H1 (cell line): ENCODE results near the gene LDLRAD3. TPM values are rescaled to one million over a fixed set of nuclear protein-coding genes. Genes with fewer than 3 reads are reported as not detected.

Experiments used
- CTCF ChIA-PET: fragments of 300-600 bp; sonication (Branson Sonifier 250); formaldehyde crosslinking; loops from one replicate; lab custom pipeline; 2021; ENCODE audit not compliant: partially characterized antibody; lab: Charles Lee
- POLR2A ChIA-PET: fragments of 300-600 bp; sonication (Branson Sonifier 250); formaldehyde crosslinking; loops from one replicate; lab custom pipeline; 2021; ENCODE audit warnings: inconsistent platforms; ENCODE audit not compliant: partially characterized antibody; lab: Charles Lee
- DNase-seq, 2 experiments: peaks; one replicate each; pipeline versions ENCODE4 v3.0.0 to v3.0.0-alpha.2; 2010 to 2022; ENCODE audit warnings: low spot score in 2 of 2, low read depth in 1 of 2, mixed read lengths in 1 of 2
- FAIRE-seq: peaks from 2 replicates; lab custom pipeline; 2011; peaks lifted over from hg19 to GRCh38; lab: Jason Lieb, UNC
- H2AFZ ChIP-seq: 2 replicates; pipeline ENCODE4 v1.8.1; 2012; ENCODE audit warnings: low read length, inconsistent platforms
- H2AK5ac ChIP-seq: 2 replicates; pipeline ENCODE4 v1.6.1; 2013; ENCODE audit warnings: low read depth, low read length
- H2BK120ac ChIP-seq: replicated peaks from 2 replicates; pipeline ENCODE3; 2013; ENCODE audit warnings: low read depth, low read length, inconsistent platforms
- H2BK12ac ChIP-seq: 2 replicates; pipeline ENCODE4 v1.6.1; 2013; ENCODE audit warnings: low read depth, low read length
- H2BK15ac ChIP-seq: 2 replicates; pipeline ENCODE4 v1.6.1; 2013; ENCODE audit warnings: low read length
- H2BK20ac ChIP-seq: 2 replicates; pipeline ENCODE4 v1.6.1; 2013; ENCODE audit warnings: low read length
- H2BK5ac ChIP-seq: 2 replicates; pipeline ENCODE4 v1.6.1; 2013; ENCODE audit warnings: low read depth, low read length
- H3K14ac ChIP-seq: 2 replicates; pipeline ENCODE4 v1.6.1; 2013; ENCODE audit warnings: inconsistent platforms; ENCODE audit not compliant: insufficient read length
- H3K18ac ChIP-seq: 2 replicates; pipeline ENCODE4 v1.6.1; 2013; ENCODE audit warnings: low read length; ENCODE audit errors: extremely low read depth
- H3K23ac ChIP-seq: 2 replicates; pipeline ENCODE4 v1.6.1; 2013; ENCODE audit warnings: inconsistent platforms; ENCODE audit not compliant: insufficient read length
- H3K23me2 ChIP-seq: 2 replicates; pipeline ENCODE4 v1.6.1; 2013; ENCODE audit warnings: low read depth, low read length
- H3K27ac ChIP-seq: 2 replicates; pipeline ENCODE4 v1.6.1; 2011; ENCODE audit warnings: low read depth, low read length, inconsistent platforms
- H3K27me3 ChIP-seq, 4 experiments: replicated peaks in 1 of 4; 1 replicate in 1 of 4; 2 replicates in 3 of 4; pipeline versions ENCODE4 v1.6.1 to v1.8.1; 2011 to 2013; ENCODE audit warnings: low read length in 3 of 4, mild to moderate bottlenecking in 3 of 4, inconsistent platforms in 2 of 4, mixed read lengths in 2 of 4, moderate library complexity in 1 of 4; ENCODE audit not compliant: control insufficient read depth in 3 of 4, insufficient read depth in 3 of 4; ENCODE audit errors: extremely low read depth in 1 of 4
- H3K36me3 ChIP-seq, 4 experiments: 2 replicates each; pipeline versions ENCODE4 v1.6.1 to v1.8.1; 2011 to 2013; ENCODE audit warnings: mild to moderate bottlenecking in 4 of 4, low read length in 3 of 4, moderate library complexity in 2 of 4, control low read depth in 1 of 4, inconsistent platforms in 1 of 4; ENCODE audit not compliant: insufficient read depth in 4 of 4, control insufficient read depth in 2 of 4
- H3K4ac ChIP-seq: replicated peaks from 2 replicates; pipeline ENCODE3; 2013; ENCODE audit warnings: low read length, low read depth, mixed read lengths, inconsistent platforms; ENCODE audit not compliant: insufficient read length
- H3K4me1 ChIP-seq, 4 experiments: replicated peaks in 1 of 4; 1 replicate in 1 of 4; 2 replicates in 3 of 4; pipeline versions ENCODE4 v1.6.1 to v1.8.1; 2011 to 2013; ENCODE audit warnings: low read length in 3 of 4, inconsistent platforms in 2 of 4, mixed read lengths in 1 of 4; ENCODE audit not compliant: insufficient read depth in 4 of 4, control insufficient read depth in 3 of 4
- H3K4me2 ChIP-seq, 2 experiments: 2 replicates each; pipeline versions ENCODE4 v1.6.1 to v1.8.1; 2011 to 2013; ENCODE audit warnings: low read depth in 2 of 2, low read length in 2 of 2, control low read depth in 1 of 2, inconsistent platforms in 1 of 2, mild to moderate bottlenecking in 1 of 2; ENCODE audit not compliant: insufficient read depth in 1 of 2
- H3K4me3 ChIP-seq, 4 experiments: fragments of 200-600, 300-600 bp in 1 of 4; sonication (generic), shearing (Covaris generic), sonication (Bioruptor Twin) in 1 of 4; 2 replicates each; pipeline versions ENCODE4 v1.5.1 to v1.8.1; 2011 to 2016; ENCODE audit warnings: low read length in 4 of 4, low read depth in 3 of 4, control low read depth in 2 of 4, inconsistent platforms in 2 of 4, mild to moderate bottlenecking in 2 of 4, mixed read lengths in 1 of 4, moderate library complexity in 1 of 4; ENCODE audit not compliant: insufficient read depth in 2 of 4; ENCODE audit errors: extremely low read depth in 1 of 4
- H3K56ac ChIP-seq: replicated peaks from 2 replicates; pipeline ENCODE3; 2013; ENCODE audit warnings: low read depth, mild to moderate bottlenecking, mixed read lengths, low read length, inconsistent platforms; ENCODE audit not compliant: insufficient read length
- H3K79me1 ChIP-seq: 2 replicates; pipeline ENCODE4 v1.6.1; 2013; ENCODE audit warnings: low read depth, low read length, control low read depth
- H3K79me2 ChIP-seq, 2 experiments: 2 replicates each; pipeline versions ENCODE4 v1.6.1 to v1.8.1; 2012 to 2013; ENCODE audit warnings: low read length in 2 of 2, mild to moderate bottlenecking in 2 of 2, inconsistent platforms in 1 of 2; ENCODE audit not compliant: insufficient read depth in 2 of 2, control insufficient read depth in 1 of 2
- H3K9ac ChIP-seq, 4 experiments: replicated peaks in 1 of 4; 1 replicate in 1 of 4; 2 replicates in 3 of 4; pipeline versions ENCODE4 v1.6.1 to v1.8.1; 2011 to 2013; ENCODE audit warnings: low read depth in 3 of 4, low read length in 3 of 4, control low read depth in 2 of 4, mild to moderate bottlenecking in 2 of 4, moderate library complexity in 2 of 4, inconsistent platforms in 1 of 4; ENCODE audit errors: extremely low read depth in 1 of 4
- H3K9me3 ChIP-seq, 2 experiments: 2 replicates each; pipeline versions ENCODE4 v1.6.1 to v1.8.1; 2012 to 2013; ENCODE audit warnings: mild to moderate bottlenecking in 2 of 2, moderate library complexity in 2 of 2, control low read depth in 1 of 2, inconsistent platforms in 1 of 2, low read depth in 1 of 2, low read length in 1 of 2, mixed read lengths in 1 of 2; ENCODE audit not compliant: insufficient read depth in 2 of 2
- H4K20me1 ChIP-seq, 2 experiments: replicated peaks in 1 of 2; 2 replicates each; pipeline versions ENCODE3 to v1.8.1; 2011 to 2013; ENCODE audit warnings: inconsistent platforms in 2 of 2, low read length in 2 of 2, mild to moderate bottlenecking in 1 of 2; ENCODE audit not compliant: insufficient read depth in 2 of 2, control insufficient read depth in 1 of 2
- H4K5ac ChIP-seq: 2 replicates; pipeline ENCODE4 v1.6.1; 2013; ENCODE audit warnings: low read length, low read depth, mixed read lengths, inconsistent platforms; ENCODE audit not compliant: insufficient read length
- H4K8ac ChIP-seq: 2 replicates; pipeline ENCODE4 v1.8.0; 2013; ENCODE audit warnings: mild to moderate bottlenecking, moderate library complexity, low read length, inconsistent platforms; ENCODE audit not compliant: insufficient read depth; ENCODE audit errors: extremely low read depth
- H4K91ac ChIP-seq: replicated peaks from 2 replicates; pipeline ENCODE3; 2013; ENCODE audit warnings: low read length, mixed read lengths, inconsistent platforms; ENCODE audit not compliant: insufficient read length
- ASH2L ChIP-seq: fragments of 200-600, 300-600 bp; sonication (generic); IDR thresholded peaks from one replicate; pipeline ENCODE4 v1.7.1; 2017; ENCODE audit warnings: low read length
- CHD1 ChIP-seq: IDR thresholded peaks from 2 replicates; pipeline ENCODE4 v1.6.1; 2012; ENCODE audit warnings: low read depth, low read length, improper control_type of control experiment
- CREB1 ChIP-seq: IDR thresholded peaks from 2 replicates; pipeline ENCODE4 v1.6.1; 2012; ENCODE audit warnings: inconsistent platforms
- GTF2F1 ChIP-seq: IDR thresholded peaks from 2 replicates; pipeline ENCODE4 v1.6.1; 2012; ENCODE audit warnings: low read depth, low read length, improper control_type of control experiment, borderline replicate concordance
- JUN ChIP-seq: IDR thresholded peaks from 2 replicates; pipeline ENCODE4 v1.6.1; 2011; ENCODE audit warnings: low read depth, mild to moderate bottlenecking, improper control_type of control experiment, low read length
- JUND ChIP-seq: IDR thresholded peaks from 2 replicates; pipeline ENCODE4 v1.6.1; 2011; ENCODE audit warnings: mild to moderate bottlenecking, improper control_type of control experiment, low read length
- PHF8 ChIP-seq: fragments of 200-600 bp; sonication (generic); conservative IDR thresholded peaks from 2 replicates; pipeline ENCODE4 v1.7.1; 2012; ENCODE audit warnings: low read depth, mild to moderate bottlenecking, inconsistent platforms, low read length, moderate library complexity
- ZNF274 ChIP-seq: IDR thresholded peaks from 2 replicates; pipeline ENCODE4 v1.7.0; 2012; ENCODE audit warnings: low read length, borderline replicate concordance; ENCODE audit errors: extremely low read depth
- WGBS, 2 experiments: shearing (Covaris generic) in 1 of 2; methylation state at CpG; one replicate each; pipeline versions ENCODE4 v1.1.6 to v1.1.7; 2013 to 2015; ENCODE audit warnings: low lambda C conversion rate in 2 of 2, mixed read lengths in 2 of 2, inconsistent platforms in 1 of 2, low coverage in 1 of 2, missing lambda C conversion rate in 1 of 2; ENCODE audit not compliant: insufficient replicate concordance in 2 of 2, insufficient coverage in 1 of 2, insufficient read length in 1 of 2; ENCODE audit errors: extremely low coverage in 1 of 2, missing lambda C conversion rate in 1 of 2; 5-methylcytosine and 5-hydroxymethylcytosine counted together
- polyA plus RNA-seq, 7 experiments: library from polyadenylated mRNA; depleted of rRNA in 3 of 7; stranded (reverse) in 5 of 7; unstranded in 2 of 7; fragments of >200 nt in 5 of 7; fragments of 200-250 nt in 2 of 7; gene quantifications; 1 replicate in 5 of 7; 2 replicates in 1 of 7; 4 replicates in 1 of 7; pipeline versions ENCODE4 v1.2.1 to v1.2.3, GENCODE V29; 2011 to 2013; ENCODE audit warnings: missing spikeins in 2 of 7, mixed read lengths in 2 of 7
- total RNA-seq: library from RNA; stranded (reverse); fragmentation: NEBNext Ultra II Directional; extraction: Animal tissue kit (Norgen Biotek cat#: 25700); gene quantifications from 2 replicates; pipeline ENCODE4 v1.2.1, GENCODE V29; 2021

Gene LDLRAD3
- total and polyA plus RNA-seq, 2 of the 8 experiments (the other 6 are each of a cell fraction or from before 2014, with no cell fraction given), result 18.6 to 22.8 TPM

- H3K27ac ChIP-seq, result no peak overlapping the region
- no peak overlapping the region for H3K4me2 ChIP-seq
- H3K9ac ChIP-seq, result no peak overlapping the region
- H2BK120ac ChIP-seq, result no peak overlapping the region
- DNase-seq (no peak), FAIRE-seq (no peak)
- no peak overlapping the region for H2BK12ac ChIP-seq
- no peak overlapping the region for H4K8ac ChIP-seq
- TF ChIP-seq CREB1 (no peak), ASH2L (no peak), CHD1 (no peak), GTF2F1 (no peak), JUND (no peak), PHF8 (no peak), ZNF274 (no peak), JUN (no peak)
- no peak overlapping the region for H3K14ac ChIP-seq
- no peak overlapping the region for H2BK15ac ChIP-seq
- H3K79me1 ChIP-seq, result no peaks in the 10 kb centered on the region
- H3K56ac ChIP-seq, result no peak overlapping the region
- no peak overlapping the region for H3K4ac ChIP-seq
- no peak overlapping the region for H3K18ac ChIP-seq
- CTCF ChIA-PET, result interaction anchor here (0.8 to 2.9 kb wide), 6 partner anchors 10 to 753 kb away, joined by 3 to 10 read pairs (median 4); no protein-coding TSS in a partner anchor
- H4K5ac ChIP-seq, result no peak overlapping the region
- H4K91ac ChIP-seq, result no peak overlapping the region
- no peak overlapping the region for H2AFZ ChIP-seq
- no peaks in the 10 kb centered on the region for H4K20me1 ChIP-seq
- H3K27me3 ChIP-seq, result no peaks in the 10 kb centered on the region
- H3K9me3 ChIP-seq, result no peaks in the 10 kb centered on the region
- no peak overlapping the region for H2BK5ac ChIP-seq
- no peak overlapping the region for H2AK5ac ChIP-seq
- H2BK20ac ChIP-seq, result no peak overlapping the region
- H3K4me1 ChIP-seq, result peaks cover 0 to 5% (median 0%) of the 10 kb centered on the region in 4 experiments; a peak in 2 of 7 replicates
- H3K79me2 ChIP-seq, result no peaks in the 10 kb centered on the region
- WGBS, 2 experiments, result 90% methylated on average over 6 of the region's 6 CpGs; no CpG with 5 or more reads in 1 of the 2 experiments
- H3K23me2 ChIP-seq, result no peaks in the 10 kb centered on the region
- POLR2A ChIA-PET, result no interaction called here
- H3K36me3 ChIP-seq, result no peaks in the 10 kb centered on the region
- H3K4me3 ChIP-seq, result no peak overlapping the region
- no peak overlapping the region for H3K23ac ChIP-seq
These were observed 220.8 kb downstream of the LDLRAD3 start for GRCh38 chr11:36164506-36165250.
